ENCODE measurements around the gene PRAMEF12.
"Not testable (repeated sequence)": the region's sequence is repeated elsewhere in the genome, so short reads cannot be mapped to it uniquely, and the experiment has no call there.

PRAMEF12 gene

GRCh38 chr1:12773438-12773837, at the start of gene PRAMEF12:
Gene PRAMEF12 (plus strand): TSS chr1:12773738. CDS start chr1:12774868, 1,130 bp downstream.
- no peak for DNase-seq (ENCODE audit: low spot score)

GRCh38 chr1:12728391-12728790, 45.1 kb upstream of the PRAMEF12 start:
- DNase-seq (ENCODE audit: low spot score) = no peak

GRCh38 chr1:12730156-12730555, 43.4 kb upstream of the PRAMEF12 start:
- DNase-seq (ENCODE audit: low spot score) = no peak

- DNase-seq (ENCODE audit: low spot score) = not testable (repeated sequence)
Observed at GRCh38 chr1:12731084-12731483, 42.5 kb upstream of the PRAMEF12 start.

- DNase-seq (ENCODE audit: low spot score) = no peak
Observed at GRCh38 chr1:12734651-12735050, 38.9 kb upstream of the PRAMEF12 start.

- no peak for DNase-seq (ENCODE audit: low spot score)
Observed at GRCh38 chr1:12738934-12739333, 34.6 kb upstream of the PRAMEF12 start.

- no peak for DNase-seq (ENCODE audit: low spot score)
Observed at GRCh38 chr1:12739613-12740012, 33.9 kb upstream of the PRAMEF12 start.

- no peak for DNase-seq (ENCODE audit: low spot score)
Observed at GRCh38 chr1:12741946-12742345, 31.6 kb upstream of the PRAMEF12 start.

GRCh38 chr1:12745126-12745991, 28.2 kb upstream of the PRAMEF12 start:
- DNase-seq (ENCODE audit: low spot score) = no peak

- no peak for DNase-seq (ENCODE audit: low spot score)
Observed at GRCh38 chr1:12745992-12746323, 27.6 kb upstream of the PRAMEF12 start, which contains the start of gene CFAP107. Gene CFAP107 (plus strand): TSS chr1:12746200. CDS start chr1:12746431, 231 bp downstream.

- no peak for DNase-seq (ENCODE audit: low spot score)
Observed at GRCh38 chr1:12748778-12749355, 24.7 kb upstream of the PRAMEF12 start.

- no peak for DNase-seq (ENCODE audit: low spot score)
Observed at GRCh38 chr1:12754738-12755137, 18.8 kb upstream of the PRAMEF12 start.

- DNase-seq (ENCODE audit: low spot score) = no peak
Observed at GRCh38 chr1:12756273-12756672, 17.3 kb upstream of the PRAMEF12 start.

GRCh38 chr1:12756768-12757413, 16.6 kb upstream of the PRAMEF12 start:
- DNase-seq (ENCODE audit: low spot score) = no peak

GRCh38 chr1:12757836-12758235, 15.7 kb upstream of the PRAMEF12 start:
- DNase-seq (ENCODE audit: low spot score) = no peak

GRCh38 chr1:12760256-12760795, 13.2 kb upstream of the PRAMEF12 start:
- DNase-seq (ENCODE audit: low spot score) = no peak

- no peak for DNase-seq (ENCODE audit: low spot score)
Observed at GRCh38 chr1:12761781-12762180, 11.8 kb upstream of the PRAMEF12 start.

GRCh38 chr1:12762766-12763165, 10.8 kb upstream of the PRAMEF12 start:
- DNase-seq (ENCODE audit: low spot score) = no peak

GRCh38 chr1:12763479-12763878, 10.1 kb upstream of the PRAMEF12 start:
- DNase-seq (ENCODE audit: low spot score) = no peak

GRCh38 chr1:12764016-12764415, 9.5 kb upstream of the PRAMEF12 start:
- DNase-seq (ENCODE audit: low spot score) = no peak

GRCh38 chr1:12769031-12769430, 4.5 kb upstream of the PRAMEF12 start:
- no peak for DNase-seq (ENCODE audit: low spot score)

GRCh38 chr1:12769976-12770505, 3.5 kb upstream of the PRAMEF12 start:
- DNase-seq (ENCODE audit: low spot score) = no peak

Data from pons (tissue), 1 donor.